ENCODE results near the gene TOMM6. TPM values are rescaled to one million over a fixed set of nuclear protein-coding genes. Genes with fewer than 3 reads are reported as not detected.
A peak's percentile ranks its signal among the peaks of the same experiment; 100 is the strongest.

Gene TOMM6
- total RNA-seq, 4 donors from 2014 or later, result 116 to 182 (median 150) TPM

- Histone ChIP-seq H3K27ac (peak overlapping the region; percentile 85 to 94 (median 91)), H3K4me1 (peaks cover 45 to 72% (median 47%) of the 10 kb centered on the region in 3 donors), H3K27me3 (no peaks in the 10 kb centered on the region), H3K36me3 (peaks cover 0 to 16% (median 0%) of the 10 kb centered on the region in 3 donors), H3K4me3 (peak overlapping the region; percentile 47 to 91 (median 78)), H3K9me3 (no peaks in the 10 kb centered on the region)
- intact Hi-C loops (cut with DNase I), result loop anchor here (5.0 kb wide), 1 partner anchor 266 kb away; no protein-coding TSS in a partner anchor
- no peak for DNase-seq
- 17% methylated on average over 3 of the region's 3 CpGs for WGBS, 2 donors
- TF ChIP-seq CTCF (IDR thresholded peaks at IDR 0.05) (no peak), POLR2A (IDR thresholded peaks at IDR 0.05) (no peak)
These were observed 6.1 kb upstream of the TOMM6 start for GRCh38 chr6:41781366-41781730.

GRCh38 chr6:41783106-41783780, 4.3 kb upstream of the TOMM6 start:
- peaks cover 45 to 76% (median 48%) of the 10 kb centered on the region in 3 donors for H3K4me1 ChIP-seq
- no peaks in the 10 kb centered on the region for H3K27me3 ChIP-seq
- intact Hi-C loops (cut with DNase I), result loop anchor here (5.0 kb wide), 1 partner anchor 264 kb away; no protein-coding TSS in a partner anchor
- TF ChIP-seq POLR2A (IDR thresholded peaks at IDR 0.05) (no peak), CTCF (IDR thresholded peaks at IDR 0.05) (no peak)
- no peak for DNase-seq
- peaks cover 0 to 5% (median 0%) of the 10 kb centered on the region in 3 donors for H3K36me3 ChIP-seq
- H3K27ac ChIP-seq, result peak overlapping the region; percentile 42 to 98 (median 90)
- peak overlapping the region in 1 of 4 donors; percentile 17 for H3K4me3 ChIP-seq
- H3K9me3 ChIP-seq, result no peaks in the 10 kb centered on the region
- 77 to 86% methylated on average over 6 of the region's 6 CpGs for WGBS, 2 donors

DNA sequence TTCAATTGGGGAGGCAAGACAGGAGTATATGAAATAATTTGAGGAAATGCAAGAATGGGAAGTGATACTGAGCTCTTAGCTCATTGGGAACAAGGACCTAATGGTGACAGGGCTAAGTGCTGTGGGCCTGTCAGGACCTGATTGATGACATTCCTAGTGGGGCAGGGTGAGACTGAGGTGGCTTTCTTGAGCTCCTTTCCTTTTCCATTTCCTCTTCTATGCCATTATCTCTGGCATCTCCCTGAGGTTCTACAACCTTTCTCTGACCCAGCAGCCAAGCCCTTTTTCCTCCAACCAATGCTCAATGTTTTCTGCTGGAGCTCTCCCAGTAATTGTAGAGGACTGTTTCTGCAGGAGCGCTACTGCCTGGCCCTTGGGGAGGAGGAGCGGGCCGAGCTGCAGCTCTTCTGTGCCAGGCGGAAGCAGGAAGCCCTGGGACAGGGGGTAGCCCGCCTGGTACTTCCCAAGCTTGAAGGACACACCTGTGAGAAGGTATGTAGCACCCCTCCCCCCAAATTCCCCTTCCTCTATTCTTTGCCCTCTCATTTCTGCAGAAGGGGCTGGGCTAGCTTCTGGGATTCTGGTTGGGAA, 2.8 kb upstream of the TOMM6 start:
- WGBS, 2 donors, result 13% methylated on average over 3 of the region's 5 CpGs; no CpG with 5 or more reads in 1 of the 2 donors
- peaks cover 44 to 77% (median 47%) of the 10 kb centered on the region in 3 donors for H3K4me1 ChIP-seq
- H3K27ac ChIP-seq, result peak overlapping the region; percentile 89 to 99 (median 95)
- H3K9me3 ChIP-seq, result no peaks in the 10 kb centered on the region
- no peaks in the 10 kb centered on the region for H3K27me3 ChIP-seq
- no peak for DNase-seq
- TF ChIP-seq POLR2A (IDR thresholded peaks at IDR 0.05), result no peak
- H3K36me3 ChIP-seq, result peaks cover 0 to 17% (median 1%) of the 10 kb centered on the region in 3 donors
- H3K4me3 ChIP-seq, result peak overlapping the region; percentile 22 to 90 (median 76)
- intact Hi-C loops (cut with DNase I), result loop anchor here (5.0 kb wide), 1 partner anchor 263 kb away; no protein-coding TSS in a partner anchor

DNA sequence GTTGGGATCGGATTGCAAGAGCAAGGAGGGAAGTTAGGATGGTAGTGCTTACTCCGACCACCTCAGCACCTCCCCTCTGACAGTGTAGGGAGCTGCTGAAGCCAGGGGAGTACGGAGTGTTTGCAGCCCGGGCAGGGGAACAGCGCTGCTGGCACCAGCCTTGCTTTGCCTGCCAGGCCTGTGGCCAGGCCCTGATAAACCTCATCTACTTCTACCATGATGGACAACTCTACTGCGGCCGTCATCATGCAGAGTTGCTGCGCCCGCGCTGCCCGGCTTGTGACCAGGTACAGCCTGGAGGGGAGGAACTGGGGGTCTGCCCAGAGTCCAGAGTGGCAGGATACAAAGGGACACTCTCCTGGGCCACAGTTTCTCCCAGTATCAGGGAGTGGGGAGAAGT, 2.2 kb upstream of the TOMM6 start:
- intact Hi-C loops (cut with DNase I), result no loop called here
- no peak for DNase-seq
- WGBS, 2 donors, result 63 to 90% methylated on average over 2 of the region's 11 CpGs
- Histone ChIP-seq H3K27me3 (no peaks in the 10 kb centered on the region), H3K9me3 (no peaks in the 10 kb centered on the region), H3K4me3 (peak overlapping the region; percentile 72 to 91 (median 84)), H3K27ac (peak overlapping the region; percentile 89 to 99 (median 95)), H3K36me3 (peaks cover 0 to 22% (median 7%) of the 10 kb centered on the region in 3 donors), H3K4me1 (peaks cover 44 to 77% (median 47%) of the 10 kb centered on the region in 3 donors)
- TF ChIP-seq CTCF (IDR thresholded peaks at IDR 0.05) (no peak), POLR2A (IDR thresholded peaks at IDR 0.05) (no peak)

DNA sequence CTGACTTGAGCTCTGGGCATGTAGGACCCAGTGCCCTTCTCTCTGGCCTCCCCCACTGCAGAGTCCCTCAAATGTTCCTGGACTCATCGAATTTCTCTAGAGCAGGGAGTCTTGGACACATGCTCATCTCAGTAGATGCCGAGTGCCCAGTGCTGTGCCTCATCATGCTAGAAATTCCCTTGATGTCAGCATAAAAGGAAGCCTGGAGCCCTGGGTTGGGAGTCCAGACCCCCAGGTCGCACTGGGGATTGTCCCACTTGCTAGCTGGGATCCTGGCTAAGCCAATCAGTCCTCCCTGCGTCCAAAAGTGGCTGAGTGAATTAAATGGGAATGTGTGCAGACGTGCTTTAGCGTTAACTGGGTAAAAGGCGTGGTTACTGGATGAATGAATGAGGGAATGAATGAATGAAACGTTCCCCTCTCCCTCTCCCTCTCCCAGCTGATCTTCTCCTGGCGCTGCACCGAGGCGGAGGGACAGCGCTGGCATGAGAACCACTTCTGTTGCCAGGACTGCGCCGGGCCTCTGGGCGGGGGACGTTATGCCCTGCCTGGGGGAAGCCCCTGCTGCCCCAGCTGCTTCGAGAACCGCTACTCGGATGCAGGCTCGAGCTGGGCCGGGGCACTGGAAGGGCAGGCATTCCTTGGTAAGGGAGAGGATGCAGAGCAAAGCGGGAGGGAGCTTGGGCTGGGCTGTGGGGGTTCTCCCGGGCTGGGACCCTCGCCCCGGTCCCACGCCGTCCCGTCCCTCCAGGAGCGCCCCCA, 1.6 kb upstream of the TOMM6 start:
- Histone ChIP-seq H3K27me3 (no peaks in the 10 kb centered on the region), H3K4me3 (peak overlapping the region; percentile 72 to 91 (median 84)), H3K27ac (peak overlapping the region; percentile 89 to 99 (median 95)), H3K4me1 (peaks cover 40 to 73% (median 44%) of the 10 kb centered on the region in 3 donors), H3K36me3 (peaks cover under 1 to 29% (median 9%) of the 10 kb centered on the region in 3 donors), H3K9me3 (no peaks in the 10 kb centered on the region)
- DNase-seq, result no peak
- intact Hi-C loops (cut with DNase I), result no loop called here
- TF ChIP-seq POLR2A (IDR thresholded peaks at IDR 0.05) (no peak), CTCF (IDR thresholded peaks at IDR 0.05) (no peak)
- 28 to 37% methylated on average over 3 to 5 of the region's 29 CpGs for whole genome bisulfite sequencing, 2 donors

All from esophagus squamous epithelium (tissue), 5 donors.